GM12878 (cell line): ENCODE results near the gene TCF12. TPM values are rescaled to one million over a fixed set of nuclear protein-coding genes. Genes with fewer than 3 reads are reported as not detected.

Experiments
- ATAC-seq: fragments of 200-7000 bp; cut with Tn5 transposase; 3 replicates; pipeline ENCODE4 v1.9.1; 2020; ENCODE audit warnings: mild to moderate bottlenecking, moderate library complexity
- BruUV-seq: library from RNA; stranded (reverse); fragments of 400-500 nt; replicated peaks from 2 replicates; lab custom pipeline; 2021; lab: Mats Ljungman, UMichigan
- CTCF ChIA-PET: fragments of 300-600 bp; sonication (Branson Sonifier 250); formaldehyde crosslinking; extraction: SDS; loops from one replicate; lab custom pipeline; 2021; ENCODE audit warnings: inconsistent platforms; lab: Yijun Ruan, JAX
- POLR2A ChIA-PET: fragments of 350-600 bp; formaldehyde crosslinking; extraction: SDS; loops from one replicate; lab custom pipeline; 2021; ENCODE audit warnings: inconsistent platforms; lab: Charles Lee
- RAD21 ChIA-PET: fragments of 300-600 bp; sonication (Branson Sonifier 250); formaldehyde crosslinking; loops from one replicate; lab custom pipeline; 2023; ENCODE audit warnings: antibody characterized with exemption; ENCODE audit not compliant: unreplicated experiment; lab: Charles Lee
- SMC1A ChIA-PET: fragments of 300-600 bp; sonication (Branson Sonifier 250); formaldehyde crosslinking; loops from one replicate; lab custom pipeline; 2023; ENCODE audit not compliant: unreplicated experiment, uncharacterized antibody; lab: Charles Lee
- DNase-seq: peaks from one replicate; pipeline ENCODE4 v3.0.0-alpha.2; 2011; ENCODE audit warnings: low read depth, low spot score
- FAIRE-seq: peaks from 3 replicates; lab custom pipeline; 2011; peaks lifted over from hg19 to GRCh38; lab: Jason Lieb, UNC
- H2AFZ ChIP-seq: 2 replicates; pipeline ENCODE4 v1.6.0; 2011; ENCODE audit warnings: low read depth, low read length, control low read depth; ENCODE audit not compliant: control insufficient read depth
- H3K27ac ChIP-seq: 2 replicates; pipeline ENCODE4 v1.5.1; 2011; ENCODE audit warnings: control low read depth; ENCODE audit not compliant: control insufficient read depth, insufficient read depth
- H3K27me3 ChIP-seq, 2 experiments: replicated peaks in 1 of 2; 2 replicates each; pipeline versions ENCODE4 v1.6.0 to v1.6.1; 2011; ENCODE audit warnings: low read length in 1 of 2; ENCODE audit not compliant: control insufficient read depth in 2 of 2, insufficient read depth in 2 of 2
- H3K36me3 ChIP-seq, 2 experiments: 2 replicates each; pipeline ENCODE4 v1.5.1; 2011; ENCODE audit warnings: low read length in 1 of 2; ENCODE audit not compliant: control insufficient read depth in 2 of 2, insufficient read depth in 2 of 2
- H3K4me1 ChIP-seq: 2 replicates; pipeline ENCODE4 v1.6.1; 2011; ENCODE audit warnings: mild to moderate bottlenecking, low read length, moderate library complexity, mixed read lengths; ENCODE audit not compliant: control insufficient read depth, insufficient read depth
- H3K4me2 ChIP-seq: 2 replicates; pipeline ENCODE4 v1.6.0; 2011; ENCODE audit warnings: control low read depth; ENCODE audit not compliant: control insufficient read depth, insufficient read depth
- H3K4me3 ChIP-seq: fragments of 200-600 bp; sonication (generic); 2 replicates; pipeline ENCODE4 v1.5.1; 2016
- H3K79me2 ChIP-seq: 2 replicates; pipeline ENCODE4 v1.6.0; 2011; ENCODE audit warnings: low read length; ENCODE audit not compliant: control insufficient read depth, insufficient read depth
- H3K9ac ChIP-seq: 2 replicates; pipeline ENCODE4 v1.8.0; 2011; ENCODE audit warnings: low read length, control low read depth, mixed read lengths; ENCODE audit not compliant: control insufficient read depth, insufficient read depth
- H3K9me3 ChIP-seq: replicated peaks from 3 replicates; pipeline ENCODE4 v1.5.1; 2011; ENCODE audit warnings: mild to moderate bottlenecking, low read length; ENCODE audit not compliant: control insufficient read depth, insufficient read depth
- H4K20me1 ChIP-seq: 2 replicates; pipeline ENCODE4 v1.6.0; 2011; ENCODE audit not compliant: control insufficient read depth, insufficient read depth
- BRCA1 ChIP-seq: IDR thresholded peaks from 2 replicates; pipeline ENCODE4 v1.6.1; 2011; ENCODE audit warnings: low read depth, low read length, improper control_type of control experiment
- FOS ChIP-seq: IDR thresholded peaks from 3 replicates; pipeline ENCODE4 v1.6.1; 2011; ENCODE audit warnings: borderline replicate concordance; ENCODE audit not compliant: insufficient read length; ENCODE audit errors: extremely low read depth
- GABPA ChIP-seq: IDR thresholded peaks from 2 replicates; pipeline ENCODE4 v1.6.1; 2014; ENCODE audit warnings: antibody characterized with exemption, low read depth, mild to moderate bottlenecking, inconsistent platforms
- IKZF2 ChIP-seq, 2 experiments: fragments of 450-650 bp; IDR thresholded peaks; 2 replicates each; pipeline ENCODE4 v1.6.1; 2017; ENCODE audit warnings: mild to moderate bottlenecking in 2 of 2, moderate library complexity in 2 of 2
- MEF2A ChIP-seq: IDR thresholded peaks from 2 replicates; pipeline ENCODE4 v1.6.1; 2011; ENCODE audit warnings: low read depth, mild to moderate bottlenecking, low read length, moderate library complexity; ENCODE audit not compliant: insufficient read depth
- NBN ChIP-seq: fragments of 450-650 bp; IDR thresholded peaks from 2 replicates; pipeline ENCODE4 v1.6.1; 2016
- NFIC ChIP-seq: IDR thresholded peaks from 2 replicates; pipeline ENCODE4 v1.6.1; 2012; ENCODE audit warnings: low read depth, mild to moderate bottlenecking, inconsistent platforms, low read length, moderate library complexity
- NR2C2 ChIP-seq: IDR thresholded peaks from 2 replicates; pipeline ENCODE4 v1.6.1; 2011; ENCODE audit warnings: borderline replicate concordance, low read depth; ENCODE audit not compliant: control insufficient read depth, insufficient read length
- PAX8 ChIP-seq: fragments of 450-650 bp; IDR thresholded peaks from 2 replicates; pipeline ENCODE4 v1.6.1; 2017; ENCODE audit warnings: mild to moderate bottlenecking, moderate library complexity
- RAD21 ChIP-seq: IDR thresholded peaks from 2 replicates; pipeline ENCODE4 v1.6.1; 2011; ENCODE audit warnings: mild to moderate bottlenecking, low read depth, low read length, moderate library complexity; ENCODE audit not compliant: insufficient read depth
- WGBS: methylation state at CpG from one replicate; pipeline ENCODE4 v1.1.6; 2016; ENCODE audit warnings: low lambda C conversion rate; ENCODE audit not compliant: insufficient replicate concordance, insufficient coverage; ENCODE audit errors: missing lambda C conversion rate; 5-methylcytosine and 5-hydroxymethylcytosine counted together
- in situ Hi-C: fragments of 300-500 bp; cut with MboI; formaldehyde crosslinking; loops from 9 replicates; pipeline ENCODE4 v1.14.3; 2018; ENCODE audit warnings: mixed read lengths
- intact Hi-C: fragments of 100-400 bp; cut with micrococcal nuclease; formaldehyde crosslinking; loops from one replicate; pipeline ENCODE4 v1.14.2; 2022; ENCODE audit not compliant: unreplicated experiment
- polyA plus RNA-seq, 11 experiments: library from polyadenylated mRNA; depleted of rRNA in 4 of 11; unstranded in 6 of 11; stranded (reverse) in 5 of 11; fragments of >200 nt; fragmentation: Nextera tagmentation in 4 of 11; fragmentation: Illumina TruSeq in 1 of 11; extraction: Ambion mirVana in 4 of 11; extraction: Trizol in 1 of 11; gene quantifications; 1 replicate in 1 of 11; 2 replicates in 10 of 11; pipeline versions ENCODE4 v1.2.1 to v1.2.3, GENCODE V29; 2011 to 2016; ENCODE audit warnings: inconsistent platforms in 2 of 11, missing spikeins in 2 of 11, low read depth in 1 of 11
- total RNA-seq, 4 experiments: library from RNA; depleted of rRNA in 3 of 4; stranded (reverse); fragments of >200 nt in 3 of 4; fragmentation: Illumina TruSeq in 1 of 4; extraction: Trizol in 1 of 4; gene quantifications; 2 replicates each; pipeline versions ENCODE4 v1.2.1 to v1.2.3, GENCODE V29; 2013 to 2021
- TF ChIP-seq, protein P1 (sequence below): IDR thresholded peaks from 2 replicates; pipeline ENCODE4 v1.6.1; 2012; ENCODE audit warnings: low read depth, low read length, improper control_type of control experiment

The TCF12 gene
- total and polyA plus RNA-seq, 10 of the 15 experiments (the other 5 are each of a cell fraction or from before 2014, with no cell fraction given): 8.2 to 70.9 (median 49.5) TPM

DNA sequence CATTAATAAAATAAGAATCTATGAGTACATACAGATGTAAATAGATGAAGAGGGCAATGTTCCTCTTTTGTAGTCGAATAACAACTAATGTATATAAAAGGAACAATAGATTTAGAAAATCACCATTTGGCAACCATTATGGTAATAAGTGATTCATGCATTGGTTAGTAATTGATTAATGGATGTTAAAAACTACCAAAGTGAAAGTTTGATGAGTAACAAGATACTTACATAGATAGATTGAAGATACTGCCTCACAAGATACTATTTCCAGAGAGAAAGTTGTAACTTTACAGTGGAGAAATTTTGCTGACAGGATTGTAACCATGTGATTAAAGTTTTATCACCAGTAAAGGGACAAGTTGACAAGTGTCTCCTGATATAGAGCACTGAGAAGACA is 55.0 kb downstream of the TCF12 start:
- BruUV-seq: no TSS peak
- no peaks in the 10 kb centered on the region for H3K27me3 ChIP-seq
- DNase-seq: no peak
- no peaks in the 10 kb centered on the region for H4K20me1 ChIP-seq
- no peak overlapping the region for H3K4me2 ChIP-seq
- H3K9me3 ChIP-seq: no peaks in the 10 kb centered on the region; the same call in 1 of the 3 replicates
- WGBS: 7% methylated on average over 1 of the region's 1 CpG
- H3K79me2 ChIP-seq: peaks cover 24% of the 10 kb centered on the region
- TF ChIP-seq PAX8 (no peak), NBN (no peak), RAD21 (no peak), BRCA1 (no peak), MEF2A (no peak), NR2C2 (no peak), IKZF2 (IDR thresholded peaks at IDR 0.05) (no peak), GABPA (no peak), FOS (no peak), NFIC (no peak)
- TF ChIP-seq, protein P1, sequence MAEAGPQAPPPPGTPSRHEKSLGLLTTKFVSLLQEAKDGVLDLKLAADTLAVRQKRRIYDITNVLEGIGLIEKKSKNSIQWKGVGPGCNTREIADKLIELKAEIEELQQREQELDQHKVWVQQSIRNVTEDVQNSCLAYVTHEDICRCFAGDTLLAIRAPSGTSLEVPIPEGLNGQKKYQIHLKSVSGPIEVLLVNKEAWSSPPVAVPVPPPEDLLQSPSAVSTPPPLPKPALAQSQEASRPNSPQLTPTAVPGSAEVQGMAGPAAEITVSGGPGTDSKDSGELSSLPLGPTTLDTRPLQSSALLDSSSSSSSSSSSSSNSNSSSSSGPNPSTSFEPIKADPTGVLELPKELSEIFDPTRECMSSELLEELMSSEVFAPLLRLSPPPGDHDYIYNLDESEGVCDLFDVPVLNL: no peak
- no peaks in the 10 kb centered on the region for H3K4me1 ChIP-seq
- H3K9ac ChIP-seq: no peak overlapping the region
- ChIA-PET SMC1A (no interaction called here), RAD21 (no interaction called here), POLR2A (no interaction called here), CTCF (no interaction called here)
- intact Hi-C loops (no loop called here), in situ Hi-C loops (no loop called here)
- H3K4me3 ChIP-seq: no peak overlapping the region
- peak; percentile 60 for ATAC-seq
- no peak overlapping the region for H2AFZ ChIP-seq
- H3K36me3 ChIP-seq: no peaks in the 10 kb centered on the region
- H3K27ac ChIP-seq: no peak overlapping the region
- FAIRE-seq: no peak
